ENCODE measurements around the gene PCNX3.

- TF ChIP-seq CTCF (IDR thresholded peaks at IDR 0.05; ENCODE audit: insufficient read depth, low read depth, low read length) (peak; percentile 50), EZH2 (IDR thresholded peaks at IDR 0.05; ENCODE audit: insufficient read depth, low read length) (no peak)
Measured at GRCh38 chr11:65574109-65574810, 41.3 kb upstream of the PCNX3 start.
